H1 (cell line): Measurements from ENCODE around the gene SERPINA6. TPM values are rescaled to one million over a fixed set of nuclear protein-coding genes. Genes with fewer than 3 reads are reported as not detected.

Experiments used
- EGR1 ChIP-seq: IDR thresholded peaks from 2 replicates; pipeline ENCODE4 v1.6.1; 2011; ENCODE audit warnings: low read depth, low read length, borderline replicate concordance
- RAD21 ChIP-seq, 2 experiments: IDR thresholded peaks in 1 of 2; conservative IDR thresholded peaks in 1 of 2; 2 replicates each; pipeline ENCODE4 v1.6.1; 2011; ENCODE audit warnings: low read depth in 2 of 2, low read length in 2 of 2, improper control_type of control experiment in 1 of 2, inconsistent platforms in 1 of 2, mild to moderate bottlenecking in 1 of 2, moderate library complexity in 1 of 2
- RBBP5 ChIP-seq: IDR thresholded peaks from 2 replicates; pipeline ENCODE4 v1.7.1; 2012; ENCODE audit warnings: low read depth, mild to moderate bottlenecking, inconsistent platforms, low read length, moderate library complexity, borderline replicate concordance
- polyA plus RNA-seq, 7 experiments: library from polyadenylated mRNA; depleted of rRNA in 3 of 7; stranded (reverse) in 5 of 7; unstranded in 2 of 7; fragments of >200 nt in 5 of 7; fragments of 200-250 nt in 2 of 7; gene quantifications; 1 replicate in 5 of 7; 2 replicates in 1 of 7; 4 replicates in 1 of 7; pipeline versions ENCODE4 v1.2.1 to v1.2.3, GENCODE V29; 2011 to 2013; ENCODE audit warnings: missing spikeins in 2 of 7, mixed read lengths in 2 of 7
- total RNA-seq: library from RNA; stranded (reverse); fragmentation: NEBNext Ultra II Directional; extraction: Animal tissue kit (Norgen Biotek cat#: 25700); gene quantifications from 2 replicates; pipeline ENCODE4 v1.2.1, GENCODE V29; 2021

SERPINA6 gene
- total and polyA plus RNA-seq, 2 of the 8 experiments (the other 6 are each of a cell fraction or from before 2014, with no cell fraction given): not detected

- no peak for TF ChIP-seq RBBP5
- no peak for TF ChIP-seq EGR1
- no peak for TF ChIP-seq RAD21 (IDR thresholded peaks at IDR 0.05 in 1 of 2, conservative IDR thresholded peaks at IDR 0.05 in 1 of 2; ENCODE audit: low read depth in 2 of 2, low read length in 2 of 2)
Observed at GRCh38 chr14:94278731-94279130, 44.4 kb downstream of the SERPINA6 start (continued).
